GM21619 (cell line): Measurements from ENCODE around the gene EHD3.

ENCODE experiments used
- ATAC-seq: cut with Tn5 transposase; IDR thresholded peaks from one replicate; pipeline ENCODE4 v1.9.1; 2021; ENCODE audit not compliant: unreplicated experiment

Gene EHD3

DNA sequence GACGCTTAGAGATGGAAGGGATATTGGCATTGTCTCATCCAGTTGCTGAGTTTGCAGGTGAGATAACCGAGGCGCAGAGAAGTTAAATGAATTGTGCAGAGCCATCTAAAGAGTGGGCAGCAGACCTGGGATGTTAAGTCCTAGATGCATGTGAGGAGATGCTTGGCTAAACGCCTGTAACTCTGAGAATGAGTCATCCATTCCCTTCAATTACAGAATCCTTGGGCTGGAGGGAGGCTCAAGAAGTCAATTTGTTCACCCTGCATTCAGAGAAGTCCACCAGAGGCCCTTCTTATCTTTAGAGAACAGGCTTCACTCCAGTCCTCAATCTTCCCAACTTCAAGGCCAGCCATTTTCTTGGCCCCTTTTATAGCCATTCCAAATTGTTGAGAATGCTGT, 1.6 kb downstream of the EHD3 start:
- ATAC-seq = no peak

- ATAC-seq = no peak
These were observed 2.7 kb downstream of the EHD3 start for GRCh38 chr2:31236433-31237205.

- ATAC-seq = no peak
These were observed 3.5 kb downstream of the EHD3 start for GRCh38 chr2:31237348-31238017.

- ATAC-seq = no peak
These were observed 4.4 kb downstream of the EHD3 start for GRCh38 chr2:31238126-31238905.

DNA sequence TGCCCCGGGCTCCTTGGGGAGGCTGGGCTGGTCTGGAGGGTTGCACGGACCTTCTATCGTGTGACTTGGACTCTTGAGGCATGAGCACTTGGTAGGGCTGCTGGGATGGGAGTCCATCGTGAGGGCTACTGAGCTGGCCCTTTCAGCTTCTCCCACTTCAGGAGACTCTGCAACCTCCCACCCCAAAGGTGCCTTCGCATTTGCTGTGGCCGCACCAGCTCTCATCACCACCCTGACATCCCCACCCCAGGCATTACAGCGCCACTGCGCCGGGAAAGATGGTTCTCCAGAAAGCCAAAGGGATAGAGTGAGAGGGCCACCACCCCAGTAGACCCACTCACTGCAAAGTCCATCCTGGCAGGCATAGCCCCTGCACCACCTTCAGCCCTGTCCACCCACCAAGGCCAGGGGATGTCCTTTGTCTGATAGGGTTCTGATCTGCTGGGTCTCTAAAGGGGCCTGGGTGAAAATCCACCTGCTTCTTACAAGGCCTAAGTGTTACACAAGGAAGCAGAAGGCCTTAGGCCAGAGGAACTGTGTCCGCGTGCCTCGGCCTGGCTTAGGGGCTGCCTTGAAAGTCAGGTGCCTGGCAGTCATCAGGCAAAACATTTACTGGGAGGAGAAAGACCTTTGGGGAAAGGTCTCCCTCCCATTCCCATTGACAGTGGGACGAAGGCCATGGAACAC, 5.1 kb downstream of the EHD3 start:
- no peak for ATAC-seq

DNA sequence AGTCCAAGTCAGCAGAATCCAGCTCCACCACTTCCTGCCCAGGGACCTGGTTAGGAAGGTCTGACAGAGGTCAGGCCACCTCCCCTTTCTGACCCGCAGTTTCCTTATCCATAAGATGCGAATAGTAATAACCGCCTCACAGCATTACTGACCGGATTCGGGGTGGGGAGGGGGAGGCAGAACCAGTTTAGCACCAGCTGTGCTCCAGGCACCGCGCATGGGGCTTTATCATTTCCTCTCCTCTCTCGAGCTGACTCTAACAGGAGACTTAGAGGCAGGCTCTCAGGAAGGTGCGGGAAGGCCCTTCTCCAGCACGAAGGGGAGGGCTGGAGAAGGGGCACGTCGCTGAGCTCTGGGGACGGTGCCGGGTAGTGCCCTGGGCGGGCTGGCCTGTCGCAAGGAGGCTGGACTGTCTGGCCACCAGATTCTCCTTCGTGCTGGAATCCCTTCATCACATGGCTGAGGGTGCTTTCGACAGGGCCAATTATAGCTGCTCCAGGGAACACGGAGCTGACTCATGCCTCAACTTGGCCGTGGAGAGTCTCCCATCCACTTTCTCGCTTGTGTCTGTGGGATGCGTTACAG, 5.7 kb downstream of the EHD3 start:
- no peak for ATAC-seq

- no peak for ATAC-seq
These were observed 6.7 kb downstream of the EHD3 start for GRCh38 chr2:31240381-31241365.

- ATAC-seq = no peak
These were observed 7.8 kb downstream of the EHD3 start for GRCh38 chr2:31241625-31242270.

DNA sequence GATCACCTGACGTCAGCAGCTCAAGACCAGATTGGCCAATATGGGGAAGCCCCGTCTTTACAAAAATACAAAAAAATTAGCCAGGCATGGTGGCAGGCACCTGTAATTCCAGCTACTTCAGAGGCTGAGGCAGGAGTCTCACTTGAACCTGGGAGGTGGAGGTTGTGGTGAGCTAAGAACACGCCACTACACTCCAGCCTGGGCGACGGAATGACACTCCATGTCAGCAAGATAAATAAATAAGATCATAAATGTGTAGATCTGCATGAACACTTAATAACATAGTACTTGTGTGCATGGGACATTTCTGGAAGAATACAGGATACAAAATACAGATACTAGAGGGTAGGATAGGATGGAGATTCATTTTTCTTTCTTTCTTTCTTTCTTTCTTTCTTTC, 9.1 kb downstream of the EHD3 start:
- ATAC-seq = no peak

GRCh38 chr2:31244101-31244500, 10.1 kb downstream of the EHD3 start:
- no peak for ATAC-seq

GRCh38 chr2:31246184-31246852, 12.4 kb downstream of the EHD3 start:
- no peak for ATAC-seq

GRCh38 chr2:31247711-31248110, 13.8 kb downstream of the EHD3 start:
- ATAC-seq = no peak

DNA sequence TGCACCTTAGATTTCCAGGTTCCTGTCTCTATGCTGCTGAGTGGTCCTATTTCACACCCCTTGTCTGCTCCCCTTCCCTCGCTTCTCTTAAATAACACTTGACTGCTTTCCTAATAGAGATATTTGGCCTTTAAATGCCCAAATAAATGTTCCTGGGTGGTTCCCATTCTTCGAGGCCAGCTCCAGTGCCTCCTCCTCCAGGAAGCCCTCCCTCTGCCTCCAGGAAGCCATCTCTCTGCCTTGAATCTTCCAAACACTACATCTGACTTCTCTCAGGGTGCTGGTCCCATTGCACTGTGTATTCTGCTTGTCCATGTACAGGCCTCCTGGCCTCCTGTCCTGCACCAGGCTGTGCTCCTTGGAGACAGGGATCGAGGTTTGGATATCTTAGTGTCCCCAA, 14.2 kb downstream of the EHD3 start:
- no peak for ATAC-seq

- no peak for ATAC-seq
These were observed 15.2 kb downstream of the EHD3 start for GRCh38 chr2:31249009-31249690.

DNA sequence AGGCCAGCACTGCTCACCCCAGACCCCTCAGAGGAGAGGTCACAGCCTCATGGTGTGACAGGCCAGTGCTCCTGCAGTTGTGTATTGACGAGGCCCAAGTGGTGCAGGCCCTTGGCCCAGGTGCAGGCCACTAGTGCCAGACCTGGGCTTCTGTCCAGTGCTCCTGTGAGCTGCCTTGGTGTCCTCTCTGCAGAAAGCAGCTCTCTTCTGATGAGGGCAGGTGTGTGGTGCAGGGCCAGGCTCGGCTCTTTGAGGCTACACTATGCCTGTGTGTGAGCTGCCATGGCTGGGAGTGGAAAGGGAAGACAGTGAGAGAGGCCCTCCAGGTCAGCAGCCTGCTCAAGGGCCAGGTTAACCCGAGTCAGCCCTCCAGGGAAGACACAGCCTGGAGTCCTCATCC, 17.1 kb downstream of the EHD3 start:
- no peak for ATAC-seq

DNA sequence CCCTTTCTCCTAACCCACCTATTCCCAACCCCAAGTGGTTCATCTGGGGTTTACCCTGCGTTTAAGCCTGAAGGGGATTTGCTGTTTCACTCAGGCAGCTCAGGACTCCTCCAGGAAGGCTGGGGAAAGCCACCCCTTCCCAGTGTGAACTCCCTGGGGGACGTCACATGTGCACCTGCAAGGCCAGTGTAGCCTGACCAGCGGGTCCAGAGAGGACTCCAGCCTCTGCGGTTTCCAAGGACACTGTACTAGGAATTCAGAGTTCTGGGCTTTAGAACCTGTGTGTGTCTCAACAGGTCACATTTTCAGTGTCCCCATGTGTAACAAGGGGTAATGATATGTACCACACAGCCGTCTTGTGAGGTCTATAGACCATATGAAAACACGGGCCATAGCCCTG, 17.9 kb downstream of the EHD3 start:
- no peak for ATAC-seq

DNA sequence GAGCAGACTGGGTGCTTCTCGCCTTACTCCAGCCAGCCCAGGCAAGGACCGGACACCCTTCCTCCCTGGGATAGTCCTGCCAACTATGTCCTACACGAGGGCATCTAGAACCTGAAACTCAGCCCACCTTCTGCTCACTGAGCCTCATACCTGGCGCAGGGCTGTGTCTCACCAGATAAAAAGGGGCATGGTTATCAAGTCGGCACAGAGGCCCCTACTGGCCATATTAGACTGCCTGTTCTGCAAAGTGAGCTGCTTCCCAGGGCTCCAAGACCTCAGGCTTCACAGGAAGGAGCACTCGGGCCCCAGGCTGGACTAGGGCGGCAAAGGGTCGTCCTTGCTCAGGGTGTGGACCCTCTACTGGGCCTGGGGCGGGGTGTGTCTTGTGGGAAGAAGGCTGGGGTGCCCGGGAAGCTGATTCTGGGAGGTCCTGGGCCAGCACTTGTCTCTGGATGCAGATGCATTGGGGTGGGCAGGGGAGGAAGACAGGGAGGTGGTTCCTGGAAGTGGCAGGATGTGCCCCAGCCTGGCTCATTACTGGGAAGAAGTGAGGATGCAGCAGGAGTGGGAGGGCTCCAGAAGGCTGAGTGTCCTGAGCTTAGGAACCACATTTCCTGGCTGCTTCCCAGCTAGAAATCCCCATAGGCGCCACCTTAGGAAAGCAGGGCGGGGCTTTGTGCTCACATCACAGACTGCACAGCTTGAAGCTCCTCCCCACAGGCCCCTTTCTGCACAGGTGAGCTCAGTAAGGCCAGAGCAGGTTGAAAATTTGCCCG, 19.6 kb downstream of the EHD3 start:
- ATAC-seq = no peak
